A673 (cell line): ENCODE results near the gene GAREM1. TPM values are rescaled to one million over a fixed set of nuclear protein-coding genes. Genes with fewer than 3 reads are reported as not detected.

Experiments
- BruUV-seq: library from RNA; stranded (reverse); fragments of 400-500 nt; replicated peaks from 2 replicates; lab custom pipeline; 2021; lab: Mats Ljungman, UMichigan
- CTCF ChIA-PET: fragments of 300-600 bp; sonication (Branson Sonifier 250); formaldehyde crosslinking; loops from one replicate; lab custom pipeline; 2022; ENCODE audit warnings: antibody characterized with exemption; lab: Charles Lee
- POLR2A ChIA-PET: fragments of 300-600 bp; sonication (Branson Sonifier 250); formaldehyde crosslinking; loops from one replicate; lab custom pipeline; 2022; ENCODE audit warnings: antibody characterized with exemption; ENCODE audit not compliant: low non-redundant PET; lab: Charles Lee
- DNase-seq: peaks from one replicate; pipeline ENCODE4 v3.0.0-alpha.2; 2015; ENCODE audit warnings: low spot score
- H3K27ac ChIP-seq: fragments of 200-600 bp; sonication (generic); 2 replicates; pipeline ENCODE4 v1.5.1; 2016; ENCODE audit warnings: mixed run types, low read depth, mild to moderate bottlenecking, mixed read lengths, antibody characterized with exemption, low read length; ENCODE audit not compliant: poor library complexity, severe bottlenecking
- H3K27me3 ChIP-seq: fragments of 200-600 bp; sonication (generic); replicated peaks from 2 replicates; pipeline ENCODE4 v1.6.1; 2017; ENCODE audit warnings: mixed run types, low read depth, mild to moderate bottlenecking, mixed read lengths, antibody characterized with exemption, low read length; ENCODE audit not compliant: insufficient read depth, poor library complexity
- H3K36me3 ChIP-seq: fragments of 200-600 bp; sonication (generic); 2 replicates; pipeline ENCODE4 v1.6.1; 2016; ENCODE audit warnings: mixed run types, mild to moderate bottlenecking, mixed read lengths, antibody characterized with exemption, low read length; ENCODE audit not compliant: insufficient read depth, poor library complexity, severe bottlenecking
- H3K4me1 ChIP-seq: fragments of 200-600 bp; sonication (generic); 2 replicates; pipeline ENCODE4 v1.6.1; 2017; ENCODE audit warnings: mixed run types, mild to moderate bottlenecking, mixed read lengths, antibody characterized with exemption, low read length; ENCODE audit not compliant: insufficient read depth, poor library complexity, severe bottlenecking
- H3K4me3 ChIP-seq: fragments of 200-600 bp; sonication (generic); 2 replicates; pipeline ENCODE4 v1.5.1; 2016; ENCODE audit warnings: low read depth, mixed run types, mild to moderate bottlenecking, mixed read lengths, low read length; ENCODE audit not compliant: poor library complexity, severe bottlenecking
- H3K9me3 ChIP-seq: fragments of 200-600 bp; sonication (generic); 2 replicates; pipeline ENCODE4 v1.6.1; 2016; ENCODE audit warnings: mixed run types, low read depth, mild to moderate bottlenecking, mixed read lengths, antibody characterized with exemption, low read length; ENCODE audit not compliant: poor library complexity, severe bottlenecking
- CTCF ChIP-seq: fragments of 300-800, 200-600 bp; sonication (generic); conservative IDR thresholded peaks from 2 replicates; pipeline ENCODE4 v1.5.1; 2017; ENCODE audit warnings: low read depth, mild to moderate bottlenecking, antibody characterized with exemption, low read length, moderate library complexity, mixed read lengths
- EZH2 ChIP-seq: fragments of 200-600 bp; sonication (generic); IDR thresholded peaks from 2 replicates; pipeline ENCODE4 v1.6.1; 2017; ENCODE audit warnings: borderline replicate concordance, low read depth, mild to moderate bottlenecking, mixed read lengths, antibody characterized with exemption, low read length; ENCODE audit not compliant: poor library complexity, severe bottlenecking
- intact Hi-C: fragments of 100-400 bp; cut with micrococcal nuclease; formaldehyde crosslinking; loops from one replicate; pipeline ENCODE4 v1.10.0; 2022; ENCODE audit not compliant: unreplicated experiment
- total RNA-seq: library from RNA; stranded (reverse); gene quantifications from 2 replicates; pipeline ENCODE4 v1.2.3, GENCODE V29; 2021

Gene GAREM1
- total RNA-seq, 1 experiment from 2014 or later, result 8.4 TPM

- Histone ChIP-seq H3K4me3 (no peak overlapping the region), H3K27ac (no peak overlapping the region), H3K4me1 (no peaks in the 10 kb centered on the region), H3K27me3 (no peaks in the 10 kb centered on the region), H3K9me3 (no peaks in the 10 kb centered on the region), H3K36me3 (no peaks in the 10 kb centered on the region)
- TF ChIP-seq CTCF, result no peak
- intact Hi-C loops, result loop anchor here (2.0 to 10.0 kb wide), 4 partner anchors 113 to 394 kb away; partner anchors contain the start of gene GAREM1
- CTCF ChIA-PET, result interaction anchor here (0.6 kb wide), 4 partner anchors 87 to 279 kb away, joined by 4 to 5 read pairs (median 5); no protein-coding TSS in a partner anchor
- POLR2A ChIA-PET, result no interaction called here
- BruUV-seq, result no TSS peak
- DNase-seq, result no peak
These were observed 200.3 kb downstream of the GAREM1 start for GRCh38 chr18:32270341-32270740.

- H3K4me1 ChIP-seq, result no peaks in the 10 kb centered on the region
- POLR2A ChIA-PET, result no interaction called here
- no peaks in the 10 kb centered on the region for H3K27me3 ChIP-seq
- TF ChIP-seq CTCF, result no peak
- TF ChIP-seq EZH2, result no peak
- H3K4me3 ChIP-seq, result no peak overlapping the region
- no TSS peak for BruUV-seq
- no peak overlapping the region for H3K27ac ChIP-seq
- intact Hi-C loops, result no loop called here
- CTCF ChIA-PET, result no interaction called here
- DNase-seq, result no peak
- no peaks in the 10 kb centered on the region for H3K9me3 ChIP-seq
- no peaks in the 10 kb centered on the region for H3K36me3 ChIP-seq
These were observed 203.2 kb downstream of the GAREM1 start for GRCh38 chr18:32267463-32267862.

- ChIA-PET POLR2A (no interaction called here), CTCF (no interaction called here)
- Histone ChIP-seq H3K4me3 (no peak overlapping the region), H3K27me3 (no peaks in the 10 kb centered on the region), H3K36me3 (no peaks in the 10 kb centered on the region), H3K27ac (no peak overlapping the region), H3K4me1 (no peaks in the 10 kb centered on the region), H3K9me3 (no peaks in the 10 kb centered on the region)
- intact Hi-C loops, result no loop called here
- no peak for DNase-seq
- no TSS peak for BruUV-seq
- TF ChIP-seq CTCF, result no peak
- TF ChIP-seq EZH2, result no peak
These were observed 206.3 kb downstream of the GAREM1 start for GRCh38 chr18:32264401-32264800.
